ENCODE results near the gene SPATA31A3. TPM values are rescaled to one million over a fixed set of nuclear protein-coding genes. Genes with fewer than 3 reads are reported as not detected.
"Not testable (repeated sequence)": the region's sequence is repeated elsewhere in the genome, so short reads cannot be mapped to it uniquely, and the experiment has no call there.

The SPATA31A3 gene
- not detected for polyA plus RNA-seq (2013)

- H3K27ac ChIP-seq (ENCODE audit: insufficient read depth in 1 of 2, low read depth in 1 of 2, low read length in 2 of 2, poor library complexity in 1 of 2, severe bottlenecking in 2 of 2); H3K9me3 ChIP-seq (ENCODE audit: control extremely low read depth in 1 of 5, control insufficient read depth in 4 of 5, insufficient read depth in 2 of 5, low read depth in 1 of 5, low read length in 4 of 5); H3K27me3 ChIP-seq (replicated peaks in 2 of 5; ENCODE audit: control insufficient read depth in 4 of 5, insufficient read depth in 5 of 5, low read length in 4 of 5); H3K4me1 ChIP-seq (ENCODE audit: control extremely low read depth in 1 of 4, control insufficient read depth in 4 of 4, insufficient read depth in 4 of 4, low read length in 3 of 4); POLR2A ChIA-PET; DNase-seq; H3K36me3 ChIP-seq (ENCODE audit: control insufficient read depth in 4 of 4, insufficient read depth in 4 of 4, low read length in 3 of 4); CTCF ChIA-PET; H3K4me3 ChIP-seq (ENCODE audit: control insufficient read depth in 1 of 7, extremely low read depth in 1 of 7, insufficient read depth in 4 of 7, low read depth in 2 of 7, low read length in 6 of 7): not testable (repeated sequence)
- WGBS (ENCODE audit: insufficient coverage) = no CpG with 5 or more reads among the region's 7 CpGs
These were observed at the start of gene SPATA31A3 for GRCh38 chr9:66992450-66992849. Gene SPATA31A3 (minus strand): TSS chr9:66992550. CDS start chr9:66992521, 29 bp downstream.

DNA sequence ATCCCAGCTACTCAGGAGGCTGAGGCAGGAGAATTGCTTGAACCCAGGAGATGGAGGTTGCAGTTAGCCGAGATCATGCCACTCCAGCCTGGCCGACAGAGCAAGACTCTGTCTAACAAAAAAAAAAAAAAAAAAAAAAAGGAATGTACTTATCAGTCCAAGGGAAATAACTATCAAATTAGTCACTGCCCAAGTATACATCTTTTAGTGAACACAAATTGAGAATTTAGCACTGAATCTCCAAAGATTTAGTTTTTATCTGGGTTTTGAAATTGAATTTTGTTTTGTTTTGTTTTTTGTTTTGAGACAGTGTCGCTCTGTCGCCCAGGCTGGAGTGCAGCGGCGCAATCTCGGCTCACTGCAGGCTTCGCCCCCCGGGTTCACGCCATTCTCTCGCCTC lies 39.8 kb downstream of the SPATA31A3 start:
- H3K4me3 ChIP-seq (ENCODE audit: control insufficient read depth in 1 of 7, extremely low read depth in 1 of 7, insufficient read depth in 4 of 7, low read depth in 2 of 7, low read length in 6 of 7); H3K27ac ChIP-seq (ENCODE audit: insufficient read depth in 1 of 2, low read depth in 1 of 2, low read length in 2 of 2, poor library complexity in 1 of 2, severe bottlenecking in 2 of 2); H3K9me3 ChIP-seq (ENCODE audit: control extremely low read depth in 1 of 5, control insufficient read depth in 4 of 5, insufficient read depth in 2 of 5, low read depth in 1 of 5, low read length in 4 of 5); CTCF ChIA-PET; H3K36me3 ChIP-seq (ENCODE audit: control insufficient read depth in 4 of 4, insufficient read depth in 4 of 4, low read length in 3 of 4); POLR2A ChIA-PET; DNase-seq; H3K4me1 ChIP-seq (ENCODE audit: control extremely low read depth in 1 of 4, control insufficient read depth in 4 of 4, insufficient read depth in 4 of 4, low read length in 3 of 4); H3K27me3 ChIP-seq (replicated peaks in 2 of 5; ENCODE audit: control insufficient read depth in 4 of 5, insufficient read depth in 5 of 5, low read length in 4 of 5): not testable (repeated sequence)
- no CpG with 5 or more reads among the region's 11 CpGs for WGBS (ENCODE audit: insufficient coverage)

DNA sequence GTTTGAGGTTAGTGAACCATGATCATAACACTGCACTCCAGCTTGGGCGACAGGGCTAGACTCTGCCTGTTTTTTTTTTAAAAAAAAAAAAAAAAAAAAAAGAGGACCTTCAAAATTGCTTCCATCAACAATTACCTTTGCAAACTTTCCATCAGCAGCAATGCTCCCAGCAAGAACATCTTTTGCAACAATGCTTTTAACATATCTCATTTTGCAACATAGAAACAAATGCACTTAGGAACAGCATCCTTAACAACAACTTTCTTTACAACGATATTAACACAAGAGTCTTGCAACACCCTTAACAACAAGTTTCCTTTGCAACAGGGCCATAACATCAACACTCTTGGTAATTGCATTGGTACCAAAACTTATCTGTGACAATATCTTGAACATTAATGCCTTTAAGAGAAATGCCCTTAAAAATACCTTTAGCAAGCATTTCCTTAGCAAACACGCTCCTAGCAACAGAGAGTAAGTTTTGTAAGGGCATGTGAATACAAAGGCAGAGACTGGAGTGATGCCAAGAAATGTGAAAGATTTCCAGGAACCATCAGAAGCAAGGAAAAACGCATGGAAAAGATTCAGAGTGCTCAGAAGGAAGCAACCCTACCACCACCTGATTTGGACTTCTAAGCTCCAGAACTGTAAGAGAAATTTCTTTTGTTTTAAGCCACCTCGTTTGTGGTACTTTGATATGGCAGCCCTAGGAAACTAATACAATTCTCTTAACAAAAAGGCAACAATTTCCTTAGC lies 49.8 kb downstream of the SPATA31A3 start:
- H3K9me3 ChIP-seq (ENCODE audit: control extremely low read depth in 1 of 5, control insufficient read depth in 4 of 5, insufficient read depth in 2 of 5, low read depth in 1 of 5, low read length in 4 of 5); H3K27ac ChIP-seq (ENCODE audit: insufficient read depth in 1 of 2, low read depth in 1 of 2, low read length in 2 of 2, poor library complexity in 1 of 2, severe bottlenecking in 2 of 2); H3K36me3 ChIP-seq (ENCODE audit: control insufficient read depth in 4 of 4, insufficient read depth in 4 of 4, low read length in 3 of 4); H3K4me3 ChIP-seq (ENCODE audit: control insufficient read depth in 1 of 7, extremely low read depth in 1 of 7, insufficient read depth in 4 of 7, low read depth in 2 of 7, low read length in 6 of 7); H3K27me3 ChIP-seq (replicated peaks in 2 of 5; ENCODE audit: control insufficient read depth in 4 of 5, insufficient read depth in 5 of 5, low read length in 4 of 5); POLR2A ChIA-PET; DNase-seq; H3K4me1 ChIP-seq (ENCODE audit: control extremely low read depth in 1 of 4, control insufficient read depth in 4 of 4, insufficient read depth in 4 of 4, low read length in 3 of 4); CTCF ChIA-PET: not testable (repeated sequence)
- no CpG with 5 or more reads among the region's 5 CpGs for WGBS (ENCODE audit: insufficient coverage)

DNA sequence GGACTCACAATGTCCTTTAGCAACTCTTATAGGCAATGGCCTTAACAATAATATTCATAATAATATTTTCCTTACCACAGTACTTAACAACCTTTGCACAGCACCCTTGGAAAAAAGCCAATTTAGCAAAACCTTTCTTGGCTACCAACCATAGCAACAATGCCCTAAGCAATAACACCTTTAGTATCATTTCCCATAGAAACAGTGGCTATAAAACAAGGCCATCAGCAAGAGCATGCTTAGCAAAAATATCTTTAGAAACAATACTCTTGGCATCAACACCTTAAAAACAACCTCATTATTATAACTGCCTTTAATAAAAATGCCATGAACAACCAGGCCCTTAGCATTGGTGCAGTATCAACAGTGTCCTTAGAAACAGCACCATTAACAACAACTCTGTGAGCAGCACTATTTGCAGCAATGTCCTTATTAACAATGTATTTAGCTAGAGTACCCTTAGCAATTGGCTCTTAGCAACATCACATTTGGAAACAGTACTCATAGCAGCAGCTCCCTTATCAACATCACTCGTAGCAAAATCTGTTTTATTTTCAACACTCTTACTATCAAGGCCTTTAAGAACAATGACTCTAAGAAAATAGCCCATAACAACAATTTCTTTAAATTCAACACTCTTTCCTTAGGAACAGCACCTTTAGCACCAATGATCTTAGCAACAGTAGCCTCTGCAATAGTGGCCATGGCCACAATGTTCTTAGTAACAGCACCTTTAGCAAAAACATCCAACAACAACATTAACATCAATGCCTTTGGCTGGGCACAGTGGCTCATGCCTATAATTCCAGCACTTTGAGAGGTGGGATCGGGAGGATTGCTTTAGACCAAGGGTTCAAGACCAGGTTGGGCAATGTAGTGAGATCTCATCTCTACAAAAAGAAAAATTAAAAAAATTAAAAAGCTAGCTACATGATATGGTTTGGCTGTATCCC lies 52.2 kb downstream of the SPATA31A3 start:
- no CpG with 5 or more reads among the region's 2 CpGs for WGBS (ENCODE audit: insufficient coverage)
- H3K27me3 ChIP-seq (replicated peaks in 2 of 5; ENCODE audit: control insufficient read depth in 4 of 5, insufficient read depth in 5 of 5, low read length in 4 of 5); H3K4me3 ChIP-seq (ENCODE audit: control insufficient read depth in 1 of 7, extremely low read depth in 1 of 7, insufficient read depth in 4 of 7, low read depth in 2 of 7, low read length in 6 of 7); POLR2A ChIA-PET; DNase-seq; CTCF ChIA-PET; H3K9me3 ChIP-seq (ENCODE audit: control extremely low read depth in 1 of 5, control insufficient read depth in 4 of 5, insufficient read depth in 2 of 5, low read depth in 1 of 5, low read length in 4 of 5); H3K4me1 ChIP-seq (ENCODE audit: control extremely low read depth in 1 of 4, control insufficient read depth in 4 of 4, insufficient read depth in 4 of 4, low read length in 3 of 4); H3K27ac ChIP-seq (ENCODE audit: insufficient read depth in 1 of 2, low read depth in 1 of 2, low read length in 2 of 2, poor library complexity in 1 of 2, severe bottlenecking in 2 of 2); H3K36me3 ChIP-seq (ENCODE audit: control insufficient read depth in 4 of 4, insufficient read depth in 4 of 4, low read length in 3 of 4): not testable (repeated sequence)

DNA sequence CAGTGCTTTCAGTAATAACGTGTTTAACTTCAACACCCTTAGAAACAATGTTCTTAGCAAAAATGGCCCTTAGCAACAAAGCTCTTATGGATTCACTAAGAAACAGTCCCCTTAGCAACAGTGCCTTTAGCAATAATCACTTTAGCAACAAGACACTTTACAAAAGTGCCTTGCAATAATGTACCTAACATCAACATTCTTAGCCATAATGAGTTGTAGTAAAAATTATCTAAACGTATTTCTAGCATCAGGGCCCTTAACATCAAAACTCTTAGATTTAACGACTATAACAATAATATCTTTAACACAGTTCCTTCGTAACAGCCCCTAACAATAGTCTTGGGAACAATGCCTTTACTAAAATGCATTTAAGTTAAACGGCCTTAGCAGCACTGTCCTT lies 54.0 kb downstream of the SPATA31A3 start:
- H3K27ac ChIP-seq (ENCODE audit: insufficient read depth in 1 of 2, low read depth in 1 of 2, low read length in 2 of 2, poor library complexity in 1 of 2, severe bottlenecking in 2 of 2); DNase-seq; CTCF ChIA-PET; H3K4me1 ChIP-seq (ENCODE audit: control extremely low read depth in 1 of 4, control insufficient read depth in 4 of 4, insufficient read depth in 4 of 4, low read length in 3 of 4); H3K27me3 ChIP-seq (replicated peaks in 2 of 5; ENCODE audit: control insufficient read depth in 4 of 5, insufficient read depth in 5 of 5, low read length in 4 of 5); POLR2A ChIA-PET; H3K36me3 ChIP-seq (ENCODE audit: control insufficient read depth in 4 of 4, insufficient read depth in 4 of 4, low read length in 3 of 4); H3K4me3 ChIP-seq (ENCODE audit: control insufficient read depth in 1 of 7, extremely low read depth in 1 of 7, insufficient read depth in 4 of 7, low read depth in 2 of 7, low read length in 6 of 7); H3K9me3 ChIP-seq (ENCODE audit: control extremely low read depth in 1 of 5, control insufficient read depth in 4 of 5, insufficient read depth in 2 of 5, low read depth in 1 of 5, low read length in 4 of 5): not testable (repeated sequence)
- WGBS (ENCODE audit: insufficient coverage) = 94% methylated on average over 2 of the region's 5 CpGs

- CTCF ChIA-PET; H3K27ac ChIP-seq (ENCODE audit: insufficient read depth in 1 of 2, low read depth in 1 of 2, low read length in 2 of 2, poor library complexity in 1 of 2, severe bottlenecking in 2 of 2); H3K9me3 ChIP-seq (ENCODE audit: control extremely low read depth in 1 of 5, control insufficient read depth in 4 of 5, insufficient read depth in 2 of 5, low read depth in 1 of 5, low read length in 4 of 5); POLR2A ChIA-PET; H3K36me3 ChIP-seq (ENCODE audit: control insufficient read depth in 4 of 4, insufficient read depth in 4 of 4, low read length in 3 of 4); H3K4me1 ChIP-seq (ENCODE audit: control extremely low read depth in 1 of 4, control insufficient read depth in 4 of 4, insufficient read depth in 4 of 4, low read length in 3 of 4); DNase-seq; H3K27me3 ChIP-seq (replicated peaks in 2 of 5; ENCODE audit: control insufficient read depth in 4 of 5, insufficient read depth in 5 of 5, low read length in 4 of 5); H3K4me3 ChIP-seq (ENCODE audit: control insufficient read depth in 1 of 7, extremely low read depth in 1 of 7, insufficient read depth in 4 of 7, low read depth in 2 of 7, low read length in 6 of 7): not testable (repeated sequence)
- no CpG with 5 or more reads among the region's 3 CpGs for WGBS (ENCODE audit: insufficient coverage)
These were observed 54.7 kb downstream of the SPATA31A3 start for GRCh38 chr9:66937662-66938061.
